Measurements from ENCODE around the gene GRB10. TPM values are rescaled to one million over a fixed set of nuclear protein-coding genes. Genes with fewer than 3 reads are reported as not detected.

GRB10 gene
- total RNA-seq, 1 experiment from 2014 or later: 38.3 TPM

GRCh38 chr7:50627824-50628361, 154.8 kb downstream of the GRB10 start:
- CTCF ChIA-PET: no interaction called here
- ATAC-seq (no peak), DNase-seq (ENCODE audit: low read depth, low spot score) (no peak)
- no peak for TF ChIP-seq REST (IDR thresholded peaks at IDR 0.05; ENCODE audit: insufficient read depth in 1 of 2, low read depth in 2 of 2, low read length in 1 of 2)
- no peak for TF ChIP-seq SIN3A (IDR thresholded peaks at IDR 0.05; ENCODE audit: borderline replicate concordance, insufficient read depth, low read depth, low read length)
- TF ChIP-seq CTCF (IDR thresholded peaks at IDR 0.05): no peak
- TF ChIP-seq POLR2AphosphoS5 (IDR thresholded peaks at IDR 0.05; ENCODE audit: low read depth, low read length): no peak
- TF ChIP-seq TCF7L2 (IDR thresholded peaks at IDR 0.05; ENCODE audit: low read depth, low read length): no peak
- in situ Hi-C loops (cut with HindIII; ENCODE audit: low pct_unique_long_range_greater_than_20kb, low sequenced_read_pairs): no loop called here
- Histone ChIP-seq H3K36me3 (ENCODE audit: control insufficient read depth, insufficient read depth, low read length) (no peaks in the 10 kb centered on the region), H3K4me1 (ENCODE audit: control insufficient read depth, insufficient read depth, low read length) (no peaks in the 10 kb centered on the region), H3K27ac (ENCODE audit: low read length) (no peak overlapping the region), H3K4me3 (ENCODE audit: low read depth in 2 of 2, low read length in 2 of 2) (no peak overlapping the region), H3K27me3 (ENCODE audit: control insufficient read depth, insufficient read depth, low read length) (no peaks in the 10 kb centered on the region), H3K9me3 (ENCODE audit: control insufficient read depth, insufficient read depth, low read depth, low read length) (no peaks in the 10 kb centered on the region)
- BruUV-seq (replicated peaks): no TSS peak
- intact Hi-C loops (cut with micrococcal nuclease; ENCODE audit: unreplicated experiment): no loop called here
- POLR2A ChIA-PET: no interaction called here

GRCh38 chr7:50626286-50626685, 156.4 kb downstream of the GRB10 start:
- TF ChIP-seq TCF7L2 (IDR thresholded peaks at IDR 0.05; ENCODE audit: low read depth, low read length) (no peak), SIN3A (IDR thresholded peaks at IDR 0.05; ENCODE audit: borderline replicate concordance, insufficient read depth, low read depth, low read length) (no peak), REST (IDR thresholded peaks at IDR 0.05; ENCODE audit: insufficient read depth in 1 of 2, low read depth in 2 of 2, low read length in 1 of 2) (no peak), POLR2AphosphoS5 (IDR thresholded peaks at IDR 0.05; ENCODE audit: low read depth, low read length) (no peak), CTCF (IDR thresholded peaks at IDR 0.05) (no peak)
- ChIA-PET CTCF (no interaction called here), POLR2A (no interaction called here)
- Histone ChIP-seq H3K27me3 (ENCODE audit: control insufficient read depth, insufficient read depth, low read length) (no peaks in the 10 kb centered on the region), H3K36me3 (ENCODE audit: control insufficient read depth, insufficient read depth, low read length) (no peaks in the 10 kb centered on the region), H3K27ac (ENCODE audit: low read length) (no peak overlapping the region), H3K9me3 (ENCODE audit: control insufficient read depth, insufficient read depth, low read depth, low read length) (no peaks in the 10 kb centered on the region), H3K4me3 (ENCODE audit: low read depth in 2 of 2, low read length in 2 of 2) (no peak overlapping the region), H3K4me1 (ENCODE audit: control insufficient read depth, insufficient read depth, low read length) (no peaks in the 10 kb centered on the region)
- in situ Hi-C loops (cut with HindIII; ENCODE audit: low pct_unique_long_range_greater_than_20kb, low sequenced_read_pairs) (no loop called here), intact Hi-C loops (cut with micrococcal nuclease; ENCODE audit: unreplicated experiment) (no loop called here)
- DNase-seq (ENCODE audit: low read depth, low spot score): no peak
- no TSS peak for BruUV-seq (replicated peaks)
- ATAC-seq: no peak; the same call in 1 of the 2 replicates
